Lower leg skin (tissue), 3 donors: ENCODE results near the gene CYP4F2.
"Not testable (repeated sequence)": the region's sequence is repeated elsewhere in the genome, so short reads cannot be mapped to it uniquely, and the experiment has no call there.

Experiments used
- POLR2A ChIP-seq, 2 donors: fragments of 450-650 bp; IDR thresholded peaks; one replicate each; pipeline ENCODE4 v1.6.1; 2016 to 2017; ENCODE audit warnings: antibody characterized with exemption in 2 of 2, mild to moderate bottlenecking in 1 of 2, moderate library complexity in 1 of 2
- TF ChIP-seq, protein P1 (sequence below), 3 donors: fragments of 450-650 bp; IDR thresholded peaks; one replicate each; pipeline ENCODE4 v1.5.1; 2016; ENCODE audit warnings: antibody characterized with exemption in 3 of 3, mild to moderate bottlenecking in 3 of 3, moderate library complexity in 2 of 3

DNA sequence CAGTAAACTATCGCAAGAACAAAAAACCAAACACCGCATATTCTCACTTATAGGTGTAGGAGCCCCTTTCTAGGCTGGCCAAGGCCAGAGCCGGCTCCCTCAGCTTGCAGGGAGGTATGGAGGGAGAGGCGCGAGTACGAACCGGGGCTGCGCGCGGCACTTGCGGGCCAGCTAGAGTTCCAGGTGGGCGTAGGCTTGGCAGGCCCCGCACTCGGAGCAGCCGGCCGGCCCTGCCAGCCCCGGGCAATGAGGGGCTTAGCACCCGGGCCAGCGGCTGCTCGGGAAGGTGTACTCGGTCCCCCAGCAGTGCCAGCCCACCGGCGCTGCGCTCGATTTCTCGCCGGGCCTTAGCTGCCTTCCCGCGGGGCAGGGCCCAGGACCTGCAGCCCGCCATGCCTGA is 1.7 kb upstream of the CYP4F2 start:
- not testable (repeated sequence) for TF ChIP-seq POLR2A (IDR thresholded peaks at IDR 0.05)
- TF ChIP-seq, protein P1, sequence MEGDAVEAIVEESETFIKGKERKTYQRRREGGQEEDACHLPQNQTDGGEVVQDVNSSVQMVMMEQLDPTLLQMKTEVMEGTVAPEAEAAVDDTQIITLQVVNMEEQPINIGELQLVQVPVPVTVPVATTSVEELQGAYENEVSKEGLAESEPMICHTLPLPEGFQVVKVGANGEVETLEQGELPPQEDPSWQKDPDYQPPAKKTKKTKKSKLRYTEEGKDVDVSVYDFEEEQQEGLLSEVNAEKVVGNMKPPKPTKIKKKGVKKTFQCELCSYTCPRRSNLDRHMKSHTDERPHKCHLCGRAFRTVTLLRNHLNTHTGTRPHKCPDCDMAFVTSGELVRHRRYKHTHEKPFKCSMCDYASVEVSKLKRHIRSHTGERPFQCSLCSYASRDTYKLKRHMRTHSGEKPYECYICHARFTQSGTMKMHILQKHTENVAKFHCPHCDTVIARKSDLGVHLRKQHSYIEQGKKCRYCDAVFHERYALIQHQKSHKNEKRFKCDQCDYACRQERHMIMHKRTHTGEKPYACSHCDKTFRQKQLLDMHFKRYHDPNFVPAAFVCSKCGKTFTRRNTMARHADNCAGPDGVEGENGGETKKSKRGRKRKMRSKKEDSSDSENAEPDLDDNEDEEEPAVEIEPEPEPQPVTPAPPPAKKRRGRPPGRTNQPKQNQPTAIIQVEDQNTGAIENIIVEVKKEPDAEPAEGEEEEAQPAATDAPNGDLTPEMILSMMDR (IDR thresholded peaks at IDR 0.05): not testable (repeated sequence)
